ENCODE measurements around the gene TSPAN4.

- TF ChIP-seq CTCF (IDR thresholded peaks at IDR 0.05 in 2 of 3, conservative IDR thresholded peaks at IDR 0.05 in 1 of 3; ENCODE audit: borderline replicate concordance in 1 of 3, insufficient read depth in 1 of 3, low read depth in 2 of 3, low read length in 2 of 3): no peak
- TF ChIP-seq TCF7L2 (IDR thresholded peaks at IDR 0.05; ENCODE audit: borderline replicate concordance, extremely low read depth, insufficient read depth, insufficient read length): no peak
- no peak for TF ChIP-seq POLR2A (IDR thresholded peaks at IDR 0.05; ENCODE audit: borderline replicate concordance, extremely low read depth, insufficient read depth, insufficient read length)
- TF ChIP-seq YY1 (IDR thresholded peaks at IDR 0.05; ENCODE audit: extremely low read depth, insufficient replicate concordance, low read depth, low read length): no peak
- no peak for TF ChIP-seq POLR2AphosphoS5 (IDR thresholded peaks at IDR 0.05; ENCODE audit: low read depth, low read length)
- TF ChIP-seq EGR1 (IDR thresholded peaks at IDR 0.05; ENCODE audit: low read depth): no peak
- TF ChIP-seq ZFX (IDR thresholded peaks at IDR 0.05): no peak
- TF ChIP-seq EZH2 (IDR thresholded peaks at IDR 0.05): no peak
- no peak for TF ChIP-seq FOSL1 (IDR thresholded peaks at IDR 0.05; ENCODE audit: low read depth)
- TF ChIP-seq MAX (IDR thresholded peaks at IDR 0.05): no peak
- TF ChIP-seq CEBPB (IDR thresholded peaks at IDR 0.05; ENCODE audit: low read depth): no peak
- TF ChIP-seq RAD21 (IDR thresholded peaks at IDR 0.05; ENCODE audit: low read depth): no peak
These were observed 43.9 kb downstream of the TSPAN4 start for GRCh38 chr11:886568-886967.

Measured in HCT116 (cell line).